ENCODE data around the gene MYH11.

- TF ChIP-seq POLR2AphosphoS5 (IDR thresholded peaks at IDR 0.05): no peak
- TF ChIP-seq, protein P1, sequence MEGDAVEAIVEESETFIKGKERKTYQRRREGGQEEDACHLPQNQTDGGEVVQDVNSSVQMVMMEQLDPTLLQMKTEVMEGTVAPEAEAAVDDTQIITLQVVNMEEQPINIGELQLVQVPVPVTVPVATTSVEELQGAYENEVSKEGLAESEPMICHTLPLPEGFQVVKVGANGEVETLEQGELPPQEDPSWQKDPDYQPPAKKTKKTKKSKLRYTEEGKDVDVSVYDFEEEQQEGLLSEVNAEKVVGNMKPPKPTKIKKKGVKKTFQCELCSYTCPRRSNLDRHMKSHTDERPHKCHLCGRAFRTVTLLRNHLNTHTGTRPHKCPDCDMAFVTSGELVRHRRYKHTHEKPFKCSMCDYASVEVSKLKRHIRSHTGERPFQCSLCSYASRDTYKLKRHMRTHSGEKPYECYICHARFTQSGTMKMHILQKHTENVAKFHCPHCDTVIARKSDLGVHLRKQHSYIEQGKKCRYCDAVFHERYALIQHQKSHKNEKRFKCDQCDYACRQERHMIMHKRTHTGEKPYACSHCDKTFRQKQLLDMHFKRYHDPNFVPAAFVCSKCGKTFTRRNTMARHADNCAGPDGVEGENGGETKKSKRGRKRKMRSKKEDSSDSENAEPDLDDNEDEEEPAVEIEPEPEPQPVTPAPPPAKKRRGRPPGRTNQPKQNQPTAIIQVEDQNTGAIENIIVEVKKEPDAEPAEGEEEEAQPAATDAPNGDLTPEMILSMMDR (IDR thresholded peaks at IDR 0.05): no peak
- no peak for TF ChIP-seq POLR2A (IDR thresholded peaks at IDR 0.05)
Measured at GRCh38 chr16:15743657-15744056, 113.2 kb downstream of the MYH11 start.

Measured in prostate gland (tissue), 2 donors.